Upper lobe of right lung (tissue), 1 donor: ENCODE data around the gene SFT2D1. TPM values are rescaled to one million over a fixed set of nuclear protein-coding genes. Genes with fewer than 3 reads are reported as not detected.

Experiments used
- ATAC-seq: fragments of 200-7000 bp; cut with Tn5 transposase; one replicate; pipeline ENCODE4 v1.9.1; 2020; ENCODE audit warnings: mild to moderate bottlenecking, moderate library complexity
- DNase-seq: peaks from one replicate; pipeline ENCODE4 v3.0.0-alpha.2; 2020
- H3K27ac ChIP-seq: fragments of 200-600 bp; one replicate; pipeline ENCODE4 v1.8.0; 2022
- H3K27me3 ChIP-seq: fragments of 200-600 bp; one replicate; pipeline ENCODE4 v1.8.0; 2022; ENCODE audit warnings: mild to moderate bottlenecking
- H3K36me3 ChIP-seq: fragments of 200-600 bp; one replicate; pipeline ENCODE4 v1.8.0; 2022
- H3K4me1 ChIP-seq: fragments of 200-600 bp; one replicate; pipeline ENCODE4 v1.8.0; 2022
- H3K4me3 ChIP-seq: fragments of 200-600 bp; one replicate; pipeline ENCODE4 v1.8.0; 2022; ENCODE audit warnings: mild to moderate bottlenecking
- H3K9me3 ChIP-seq: fragments of 200-600 bp; one replicate; pipeline ENCODE4 v1.8.0; 2022
- CTCF ChIP-seq: fragments of 200-600 bp; IDR thresholded peaks from one replicate; pipeline ENCODE4 v1.8.0; 2022; ENCODE audit warnings: antibody characterized with exemption
- intact Hi-C: fragments of 100-400 bp; cut with DNase I; formaldehyde crosslinking; loops from one replicate; pipeline ENCODE4 v1.11.0; 2022
- total RNA-seq: library from RNA; stranded (reverse); fragmentation: NEBNext Ultra II Directional; extraction: Animal tissue kit (Norgen Biotek cat#: 25700); gene quantifications from one replicate; pipeline ENCODE4 v1.2.1, GENCODE V29; 2021
- donor health status: DM: no; HTN: yes; CAD: no; lungs with severe emphysema.

SFT2D1 gene
- total RNA-seq, 1 donor from 2014 or later, result 49.7 TPM

GRCh38 chr6:166331503-166332415 is 10.6 kb downstream of the SFT2D1 start:
- TF ChIP-seq CTCF, result no peak
- intact Hi-C loops, result no loop called here
- no peak for DNase-seq
- ATAC-seq, result no peak
- Histone ChIP-seq H3K27me3 (no peaks in the 10 kb centered on the region), H3K4me1 (peaks cover 11% of the 10 kb centered on the region), H3K9me3 (no peaks in the 10 kb centered on the region), H3K27ac (no peak overlapping the region), H3K4me3 (no peak overlapping the region), H3K36me3 (peaks cover 42% of the 10 kb centered on the region)

GRCh38 chr6:166330612-166331011 is 11.7 kb downstream of the SFT2D1 start:
- H3K36me3 ChIP-seq, result peaks cover 42% of the 10 kb centered on the region
- intact Hi-C loops, result no loop called here

GRCh38 chr6:166325383-166326042 is 16.8 kb downstream of the SFT2D1 start:
- H3K9me3 ChIP-seq, result no peaks in the 10 kb centered on the region
- DNase-seq (no peak), ATAC-seq (no peak)
- no peak overlapping the region for H3K4me3 ChIP-seq
- TF ChIP-seq CTCF, result no peak
- no peak overlapping the region for H3K27ac ChIP-seq
- no peaks in the 10 kb centered on the region for H3K4me1 ChIP-seq
- intact Hi-C loops, result no loop called here
- no peaks in the 10 kb centered on the region for H3K27me3 ChIP-seq
- H3K36me3 ChIP-seq, result peaks cover 82% of the 10 kb centered on the region

More at GRCh38 chr6:166330612-166331011, 11.7 kb downstream of the SFT2D1 start:
- DNase-seq (peak; percentile 72), ATAC-seq (peak; percentile 75)
- peak; percentile 14 for TF ChIP-seq CTCF
- no peaks in the 10 kb centered on the region for H3K27me3 ChIP-seq
- peaks cover 11% of the 10 kb centered on the region for H3K4me1 ChIP-seq
- no peak overlapping the region for H3K27ac ChIP-seq
- no peaks in the 10 kb centered on the region for H3K9me3 ChIP-seq
- no peak overlapping the region for H3K4me3 ChIP-seq

- no peak overlapping the region for H3K27ac ChIP-seq
- no peaks in the 10 kb centered on the region for H3K27me3 ChIP-seq
- no peak overlapping the region for H3K4me3 ChIP-seq
- no peaks in the 10 kb centered on the region for H3K4me1 ChIP-seq
- TF ChIP-seq CTCF, result no peak
- H3K36me3 ChIP-seq, result peaks cover 83% of the 10 kb centered on the region
- intact Hi-C loops, result no loop called here
- ATAC-seq (no peak), DNase-seq (no peak)
- H3K9me3 ChIP-seq, result no peaks in the 10 kb centered on the region
Observed at GRCh38 chr6:166323395-166323794, 18.9 kb downstream of the SFT2D1 start.

- H3K9me3 ChIP-seq, result no peaks in the 10 kb centered on the region
- TF ChIP-seq CTCF, result no peak
- H3K4me3 ChIP-seq, result no peak overlapping the region
- H3K4me1 ChIP-seq, result no peaks in the 10 kb centered on the region
- intact Hi-C loops, result no loop called here
- ATAC-seq (peak; percentile 23), DNase-seq (no peak)
- no peaks in the 10 kb centered on the region for H3K27me3 ChIP-seq
- H3K27ac ChIP-seq, result no peak overlapping the region
- H3K36me3 ChIP-seq, result peaks cover 45% of the 10 kb centered on the region
Observed at GRCh38 chr6:166318649-166319600, 23.4 kb downstream of the SFT2D1 start.
